Activated naive CD8-positive, alpha-beta T cell (primary cell): Measurements from ENCODE around the gene CHST14.
A peak's percentile ranks its signal among the peaks of the same experiment; 100 is the strongest.
"Not testable (repeated sequence)": the region's sequence is repeated elsewhere in the genome, so short reads cannot be mapped to it uniquely, and the experiment has no call there.

Experiments used
- H3K27ac Mint-ChIP-seq: one replicate; pipeline ENCODE4 v1.8.0; 2021; ENCODE audit warnings: mixed read lengths
- H3K27me3 Mint-ChIP-seq: one replicate; pipeline ENCODE4 v1.8.0; 2021; ENCODE audit warnings: mixed read lengths
- H3K36me3 Mint-ChIP-seq: one replicate; pipeline ENCODE4 v1.8.0; 2021; ENCODE audit warnings: mixed read lengths
- H3K4me1 Mint-ChIP-seq: one replicate; pipeline ENCODE4 v1.8.0; 2021; ENCODE audit warnings: low read depth, mixed read lengths
- H3K4me3 Mint-ChIP-seq: one replicate; pipeline ENCODE4 v1.8.0; 2021; ENCODE audit warnings: mild to moderate bottlenecking, mixed read lengths
- H3K9me3 Mint-ChIP-seq: one replicate; pipeline ENCODE4 v1.8.0; 2021; ENCODE audit warnings: low read depth, mixed read lengths

CHST14 gene

GRCh38 chr15:40450047-40450446, 20.7 kb upstream of the CHST14 start:
- no peaks in the 10 kb centered on the region for H3K9me3 Mint-ChIP-seq
- H3K4me1 Mint-ChIP-seq, result peaks cover 69% of the 10 kb centered on the region
- H3K27ac Mint-ChIP-seq, result peak overlapping the region; percentile 70
- no peaks in the 10 kb centered on the region for H3K36me3 Mint-ChIP-seq
- H3K27me3 Mint-ChIP-seq, result no peaks in the 10 kb centered on the region
- no peak overlapping the region for H3K4me3 Mint-ChIP-seq

- Mint-ChIP-seq H3K4me1 (peaks cover 76% of the 10 kb centered on the region), H3K36me3 (no peaks in the 10 kb centered on the region), H3K9me3 (no peaks in the 10 kb centered on the region), H3K4me3 (peak overlapping the region; percentile 70), H3K27ac (peak overlapping the region; percentile 87), H3K27me3 (no peaks in the 10 kb centered on the region)
Measured at GRCh38 chr15:40451527-40452158, 19.1 kb upstream of the CHST14 start.

GRCh38 chr15:40452296-40453090, 18.3 kb upstream of the CHST14 start:
- no peaks in the 10 kb centered on the region for H3K27me3 Mint-ChIP-seq
- H3K36me3 Mint-ChIP-seq, result no peaks in the 10 kb centered on the region
- H3K27ac Mint-ChIP-seq, result peak overlapping the region; percentile 87
- H3K9me3 Mint-ChIP-seq, result no peaks in the 10 kb centered on the region
- peaks cover 84% of the 10 kb centered on the region for H3K4me1 Mint-ChIP-seq
- peak overlapping the region; percentile 70 for H3K4me3 Mint-ChIP-seq

GRCh38 chr15:40453941-40454340, 16.8 kb upstream of the CHST14 start:
- not testable (repeated sequence) for H3K36me3 Mint-ChIP-seq, H3K9me3 Mint-ChIP-seq, H3K27me3 Mint-ChIP-seq
- Mint-ChIP-seq H3K4me1 (peaks cover 81% of the 10 kb centered on the region), H3K27ac (peak overlapping the region; percentile 87), H3K4me3 (peak overlapping the region; percentile 58)

- H3K27ac Mint-ChIP-seq, result peak overlapping the region; percentile 87
- H3K4me1 Mint-ChIP-seq, result peaks cover 74% of the 10 kb centered on the region
- H3K27me3 Mint-ChIP-seq, result no peaks in the 10 kb centered on the region
- H3K4me3 Mint-ChIP-seq, result peak overlapping the region; percentile 58
- no peaks in the 10 kb centered on the region for H3K9me3 Mint-ChIP-seq
- no peaks in the 10 kb centered on the region for H3K36me3 Mint-ChIP-seq
Measured at GRCh38 chr15:40454904-40455391, 15.8 kb upstream of the CHST14 start.

- Mint-ChIP-seq H3K4me3 (peak overlapping the region; percentile 13), H3K27me3 (no peaks in the 10 kb centered on the region), H3K4me1 (peaks cover 63% of the 10 kb centered on the region), H3K27ac (peak overlapping the region; percentile 68), H3K36me3 (no peaks in the 10 kb centered on the region), H3K9me3 (no peaks in the 10 kb centered on the region)
Measured at GRCh38 chr15:40456299-40456712, 14.5 kb upstream of the CHST14 start.

GRCh38 chr15:40456738-40457137, 14.0 kb upstream of the CHST14 start:
- peaks cover 59% of the 10 kb centered on the region for H3K4me1 Mint-ChIP-seq
- peak overlapping the region; percentile 68 for H3K27ac Mint-ChIP-seq
- no peaks in the 10 kb centered on the region for H3K9me3 Mint-ChIP-seq
- peak overlapping the region; percentile 13 for H3K4me3 Mint-ChIP-seq
- H3K27me3 Mint-ChIP-seq, result no peaks in the 10 kb centered on the region
- H3K36me3 Mint-ChIP-seq, result no peaks in the 10 kb centered on the region

- H3K27me3 Mint-ChIP-seq, result no peaks in the 10 kb centered on the region
- no peaks in the 10 kb centered on the region for H3K36me3 Mint-ChIP-seq
- H3K4me1 Mint-ChIP-seq, result peaks cover 39% of the 10 kb centered on the region
- H3K4me3 Mint-ChIP-seq, result no peak overlapping the region
- H3K27ac Mint-ChIP-seq, result no peak overlapping the region
- no peaks in the 10 kb centered on the region for H3K9me3 Mint-ChIP-seq
Measured at GRCh38 chr15:40458495-40459371, 12.1 kb upstream of the CHST14 start.

- Mint-ChIP-seq H3K4me3 (no peak overlapping the region), H3K9me3 (no peaks in the 10 kb centered on the region), H3K36me3 (no peaks in the 10 kb centered on the region), H3K27me3 (no peaks in the 10 kb centered on the region), H3K4me1 (peaks cover 31% of the 10 kb centered on the region), H3K27ac (no peak overlapping the region)
Measured at GRCh38 chr15:40459391-40460015, 11.3 kb upstream of the CHST14 start.

GRCh38 chr15:40460404-40460803, 10.4 kb upstream of the CHST14 start:
- no peaks in the 10 kb centered on the region for H3K9me3 Mint-ChIP-seq
- H3K4me3 Mint-ChIP-seq, result no peak overlapping the region
- no peaks in the 10 kb centered on the region for H3K27me3 Mint-ChIP-seq
- no peak overlapping the region for H3K27ac Mint-ChIP-seq
- peaks cover 25% of the 10 kb centered on the region for H3K4me1 Mint-ChIP-seq
- H3K36me3 Mint-ChIP-seq, result peaks cover under 1% of the 10 kb centered on the region

GRCh38 chr15:40461958-40462357, 8.8 kb upstream of the CHST14 start:
- peaks cover 2% of the 10 kb centered on the region for H3K36me3 Mint-ChIP-seq
- peaks cover 16% of the 10 kb centered on the region for H3K4me1 Mint-ChIP-seq
- no peaks in the 10 kb centered on the region for H3K27me3 Mint-ChIP-seq
- H3K27ac Mint-ChIP-seq, result no peak overlapping the region
- no peak overlapping the region for H3K4me3 Mint-ChIP-seq
- no peaks in the 10 kb centered on the region for H3K9me3 Mint-ChIP-seq

GRCh38 chr15:40463279-40463678, 7.5 kb upstream of the CHST14 start:
- Mint-ChIP-seq H3K9me3 (no peaks in the 10 kb centered on the region), H3K27ac (no peak overlapping the region), H3K4me1 (peaks cover 18% of the 10 kb centered on the region), H3K27me3 (no peaks in the 10 kb centered on the region), H3K4me3 (no peak overlapping the region), H3K36me3 (peaks cover 2% of the 10 kb centered on the region)

- Mint-ChIP-seq H3K27ac (no peak overlapping the region), H3K27me3 (no peaks in the 10 kb centered on the region), H3K9me3 (no peaks in the 10 kb centered on the region), H3K4me1 (peaks cover 18% of the 10 kb centered on the region), H3K4me3 (no peak overlapping the region), H3K36me3 (peaks cover 2% of the 10 kb centered on the region)
Measured at GRCh38 chr15:40463886-40464545, 6.8 kb upstream of the CHST14 start.

- Mint-ChIP-seq H3K27me3 (no peaks in the 10 kb centered on the region), H3K4me3 (no peak overlapping the region), H3K27ac (no peak overlapping the region), H3K9me3 (no peaks in the 10 kb centered on the region), H3K36me3 (peaks cover 2% of the 10 kb centered on the region), H3K4me1 (peaks cover 20% of the 10 kb centered on the region)
Measured at GRCh38 chr15:40464595-40465185, 6.1 kb upstream of the CHST14 start.
